GM18507 (cell line): ENCODE data around the gene MAVS.

Experiments
- DNase-seq: peaks from one replicate; pipeline ENCODE4 v3.0.0; 2011; ENCODE audit warnings: low read depth; ENCODE audit not compliant: insufficient read length; ENCODE audit errors: extremely low spot score
- FAIRE-seq: peaks from 2 replicates; lab custom pipeline; 2011; peaks lifted over from hg19 to GRCh38; lab: Jason Lieb, UNC

MAVS gene

DNA sequence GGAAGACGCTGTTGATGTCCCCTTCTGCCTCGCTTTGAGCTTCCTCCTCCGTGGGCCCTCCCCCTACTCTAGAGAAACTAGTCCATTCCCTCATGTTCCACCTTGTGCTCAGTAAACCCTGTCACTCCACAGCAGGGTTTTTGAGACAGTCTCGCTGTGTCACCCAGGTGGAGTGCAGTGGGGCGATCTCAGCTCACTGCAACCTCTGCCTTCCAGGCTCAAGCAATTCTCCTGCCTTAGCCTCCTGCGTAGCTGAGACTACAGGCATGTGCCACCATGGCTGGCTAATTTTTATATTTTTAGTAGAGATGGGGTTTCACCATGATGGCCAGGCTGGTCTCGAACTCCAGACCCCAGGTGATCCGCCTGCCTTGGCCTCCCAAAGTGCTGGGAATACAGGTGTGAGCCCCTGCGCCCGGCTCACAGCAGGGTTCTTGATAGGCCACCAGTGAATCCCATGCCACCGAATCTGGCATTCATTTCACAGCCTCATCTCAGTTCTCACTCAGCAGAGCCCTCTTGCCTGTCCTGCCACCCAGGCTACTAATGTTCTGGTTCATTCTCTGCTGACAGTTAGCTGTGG, 78.6 kb downstream of the MAVS start:
- no peak for DNase-seq
- FAIRE-seq: no peak
